Non-pigmented ciliary epithelial cell (primary cell): ENCODE results near the gene STX3.
"Not testable (repeated sequence)": the region's sequence is repeated elsewhere in the genome, so short reads cannot be mapped to it uniquely, and the experiment has no call there.

Experiments
- DNase-seq: peaks from one replicate; pipeline ENCODE4 v3.0.0-alpha.2; 2010; ENCODE audit warnings: low read depth

The STX3 gene

DNA sequence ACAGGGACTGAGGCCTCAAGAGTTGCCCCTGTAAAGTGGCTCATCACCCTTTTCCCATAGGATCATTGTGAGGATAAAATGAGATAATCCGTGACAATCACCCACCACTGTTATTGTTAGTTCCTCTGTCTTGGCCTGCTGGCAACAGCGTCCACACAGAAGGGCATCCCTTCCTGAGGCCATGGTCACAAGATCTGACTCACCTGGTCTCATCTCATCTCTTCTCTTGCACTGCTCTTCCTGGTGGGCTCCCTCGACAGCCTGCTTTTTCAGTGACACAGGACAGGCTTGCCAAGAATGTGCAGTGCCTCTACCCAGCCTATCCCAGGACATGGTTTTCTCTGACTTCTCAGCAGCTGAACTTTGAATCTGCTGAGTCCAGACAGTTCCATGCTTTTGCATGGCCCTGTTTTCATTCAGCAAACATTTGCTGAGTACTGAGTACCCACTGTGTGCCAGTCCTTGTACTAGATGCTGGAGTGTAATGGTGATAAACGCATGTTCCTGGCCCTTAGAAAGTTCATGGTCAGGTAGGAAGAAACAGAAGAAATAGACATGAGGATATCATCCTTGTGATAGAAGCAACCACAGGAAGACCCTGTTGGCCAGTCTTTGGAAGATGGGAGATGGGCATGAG, 3.3 kb downstream of the STX3 start:
- DNase-seq: no peak

DNA sequence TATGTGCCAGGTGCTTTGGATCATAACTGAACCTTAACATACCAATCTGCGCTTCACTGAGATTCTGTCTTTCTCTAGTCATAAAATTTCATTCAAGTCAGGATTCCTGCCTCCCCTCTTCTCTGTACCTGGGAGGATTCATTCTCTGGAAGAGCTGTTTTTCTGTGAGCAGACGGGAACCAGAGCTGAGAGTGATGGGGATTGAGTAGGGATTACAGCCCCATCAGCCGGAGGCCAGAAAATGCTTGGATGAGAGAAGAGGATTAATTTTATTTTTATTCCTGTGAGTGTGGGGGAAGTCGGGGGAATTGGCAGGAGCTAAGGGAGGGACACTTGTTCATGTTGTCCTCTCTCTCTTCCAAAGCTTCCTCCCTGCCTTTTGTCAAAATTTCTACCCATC, 4.7 kb downstream of the STX3 start:
- no peak for DNase-seq

DNA sequence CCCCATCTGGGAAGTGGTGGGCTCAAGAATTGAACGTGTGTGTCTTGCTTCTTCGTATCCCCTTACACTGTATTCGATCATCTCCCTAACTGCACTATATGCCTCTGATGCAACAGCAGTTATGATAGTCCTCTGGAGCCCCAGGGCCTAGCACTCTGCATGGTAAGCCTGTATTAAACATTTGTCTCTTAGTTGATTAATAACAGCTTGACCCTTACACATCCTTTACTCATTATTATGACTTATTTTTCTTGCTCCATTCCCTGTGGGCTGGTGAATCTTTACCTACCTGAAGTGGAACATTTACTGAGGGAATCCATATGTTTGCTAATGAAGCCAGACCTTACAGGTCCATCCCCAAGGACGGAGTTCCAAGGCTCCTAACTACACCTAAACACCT, 5.6 kb downstream of the STX3 start:
- DNase-seq: no peak

DNA sequence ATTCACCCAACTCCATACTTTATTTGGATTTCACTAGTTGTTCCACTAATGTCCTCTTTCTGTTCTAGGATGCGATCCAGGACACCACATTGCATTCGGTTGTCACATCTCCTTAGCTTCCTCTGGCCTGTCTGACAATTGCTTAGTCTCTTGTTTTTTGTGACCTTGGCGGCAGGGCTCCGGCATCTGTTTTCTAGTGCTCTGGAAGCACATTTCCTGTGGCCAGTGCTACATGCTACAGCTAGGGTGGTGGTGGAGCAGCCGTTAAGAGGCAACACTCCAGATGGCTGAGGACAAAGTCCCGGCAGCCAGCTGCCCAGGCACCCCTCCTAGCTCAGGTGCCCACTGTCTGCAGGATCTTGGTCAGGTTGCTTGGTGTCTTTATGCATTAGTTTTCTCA, 6.8 kb downstream of the STX3 start:
- DNase-seq: no peak

DNA sequence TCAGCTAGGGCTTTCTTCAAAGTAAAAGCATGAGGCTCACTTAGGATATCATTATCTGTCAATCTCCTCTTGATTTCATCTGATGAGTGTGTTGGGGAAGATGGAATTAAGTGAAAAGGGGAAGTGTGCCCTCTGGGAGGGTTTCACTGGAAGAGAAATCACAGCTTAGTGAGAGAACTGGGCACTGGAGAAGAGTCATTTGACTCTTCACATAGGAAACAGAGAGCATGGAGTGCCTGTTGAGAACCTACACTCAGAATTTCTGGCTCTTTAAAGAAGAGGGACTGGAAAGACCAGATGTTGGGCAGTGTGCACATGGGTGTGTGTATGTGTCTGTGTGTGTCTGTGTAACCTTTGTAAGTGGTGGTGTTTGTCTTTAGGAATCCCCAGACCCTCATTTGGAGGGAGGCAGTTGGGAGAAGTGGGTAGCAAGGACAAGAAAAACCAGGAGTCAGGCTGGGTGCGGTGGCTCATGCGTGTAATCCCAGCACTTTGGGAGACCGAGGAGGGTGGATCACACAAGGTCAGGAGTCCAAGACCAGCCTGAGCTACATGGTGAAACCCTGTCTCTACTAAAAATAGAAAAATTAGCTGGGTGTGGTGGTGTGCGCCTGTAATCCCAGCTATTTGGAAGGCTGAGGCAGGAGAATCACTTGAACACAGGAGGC, 10.0 kb downstream of the STX3 start:
- DNase-seq: no peak

DNA sequence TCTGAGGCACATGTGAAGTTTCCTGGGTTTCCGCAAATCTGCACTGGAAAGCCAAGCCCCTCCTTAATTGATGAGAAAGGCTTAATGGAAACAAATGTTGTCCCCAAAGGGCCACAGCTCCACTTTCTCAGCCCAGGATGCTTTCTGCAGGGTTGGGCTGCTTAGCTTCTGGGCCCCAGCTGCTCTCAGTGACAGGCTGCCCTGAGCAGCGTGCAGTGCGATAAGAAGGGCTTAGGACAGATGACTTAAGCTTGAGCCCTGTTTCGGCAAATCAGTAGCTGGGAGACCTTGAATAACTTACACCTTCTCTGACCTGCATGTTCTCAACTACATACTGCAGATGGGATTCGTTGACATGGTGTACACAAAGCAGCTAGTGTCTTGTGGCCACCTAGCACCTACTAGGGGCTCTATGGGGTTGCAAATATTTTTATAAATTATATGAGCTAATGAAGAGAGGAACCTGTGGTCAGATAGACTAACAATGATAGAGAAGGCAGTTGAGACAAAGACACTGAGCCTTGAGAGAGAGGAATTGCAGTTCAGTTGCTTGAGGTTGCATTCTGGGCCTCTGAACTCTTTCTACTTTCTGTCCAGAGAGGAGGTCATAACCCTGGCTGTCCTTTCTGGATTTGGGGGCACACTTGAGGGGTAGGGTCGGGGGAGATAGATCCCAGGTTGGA, 11.5 kb downstream of the STX3 start:
- no peak for DNase-seq

DNA sequence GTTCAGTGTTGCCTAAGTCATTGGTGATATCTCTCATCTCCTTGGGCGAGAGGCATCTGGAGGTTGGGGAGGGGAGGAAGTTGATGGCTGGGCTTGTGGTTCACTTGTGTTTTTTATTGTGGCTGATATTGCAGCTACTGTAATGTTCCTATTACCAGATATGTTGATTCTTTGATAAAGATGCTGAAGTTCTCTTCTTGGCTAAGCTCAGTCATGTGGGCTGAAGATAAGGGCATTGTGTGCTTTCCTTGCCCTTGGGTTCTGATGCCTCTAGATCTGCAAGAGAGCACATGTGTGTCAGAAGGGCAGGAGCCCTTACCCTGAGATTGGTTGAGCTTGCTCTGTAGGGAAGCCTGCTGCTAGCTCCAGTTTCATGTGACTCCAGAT, 12.0 kb downstream of the STX3 start:
- DNase-seq: no peak

DNA sequence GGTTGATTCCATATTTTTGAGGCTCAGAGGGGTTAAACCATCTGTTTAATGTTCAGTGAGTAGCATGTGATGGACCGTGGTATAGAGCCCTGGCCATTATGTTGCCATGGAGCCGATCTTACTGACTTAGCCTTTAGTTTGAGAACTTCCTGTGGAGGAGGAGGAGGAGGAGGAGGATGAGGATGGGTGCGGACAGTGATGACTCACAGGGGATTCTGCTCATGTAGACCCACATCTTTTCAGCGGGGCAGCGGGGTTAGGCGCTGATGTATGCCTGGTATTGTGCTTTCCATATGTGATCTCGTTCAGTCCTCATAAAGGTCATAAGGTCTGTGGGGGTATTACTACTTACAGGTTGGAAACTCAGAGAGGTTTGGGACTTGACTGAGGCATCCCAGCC, 13.9 kb downstream of the STX3 start:
- DNase-seq: no peak

DNA sequence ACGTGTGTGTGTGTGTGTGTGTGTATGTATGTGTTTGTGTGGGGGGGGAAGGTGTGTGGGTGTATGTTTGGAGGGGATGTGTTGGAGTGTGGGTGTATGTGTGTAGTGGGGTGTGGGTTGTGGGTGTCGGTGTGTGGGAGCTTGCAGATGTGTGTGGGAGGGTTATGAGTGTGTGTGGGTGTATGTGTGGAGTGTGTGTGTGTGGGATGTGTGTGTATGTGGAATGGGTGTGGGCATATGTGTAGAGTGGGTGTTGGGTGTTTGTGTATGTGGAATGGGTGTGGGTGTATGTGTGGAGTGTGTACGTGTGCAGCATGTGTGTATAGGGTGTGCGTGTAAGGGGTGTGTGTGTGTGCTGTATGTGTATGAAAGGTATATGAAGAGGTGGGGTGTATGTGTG, 14.7 kb downstream of the STX3 start:
- DNase-seq: no peak

DNA sequence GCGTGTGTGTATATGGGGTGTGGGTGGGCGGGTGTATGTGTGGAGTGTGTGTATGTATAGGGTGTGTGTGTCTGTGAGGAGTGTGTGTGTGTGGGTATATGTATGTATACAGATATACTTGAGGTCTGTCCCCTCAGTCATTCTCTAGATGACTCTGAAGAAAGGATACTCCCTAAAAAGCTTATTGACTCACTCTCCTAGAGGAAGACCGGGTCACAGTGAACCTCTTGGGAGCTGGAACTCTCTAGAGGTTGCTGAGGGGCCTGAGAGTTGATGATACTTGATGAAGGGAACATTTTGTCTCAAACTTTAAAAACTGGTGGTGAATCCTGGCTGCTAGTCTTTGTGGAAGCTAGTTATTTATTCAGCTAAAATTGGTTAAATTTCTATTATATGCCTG, 15.1 kb downstream of the STX3 start:
- DNase-seq: no peak

DNA sequence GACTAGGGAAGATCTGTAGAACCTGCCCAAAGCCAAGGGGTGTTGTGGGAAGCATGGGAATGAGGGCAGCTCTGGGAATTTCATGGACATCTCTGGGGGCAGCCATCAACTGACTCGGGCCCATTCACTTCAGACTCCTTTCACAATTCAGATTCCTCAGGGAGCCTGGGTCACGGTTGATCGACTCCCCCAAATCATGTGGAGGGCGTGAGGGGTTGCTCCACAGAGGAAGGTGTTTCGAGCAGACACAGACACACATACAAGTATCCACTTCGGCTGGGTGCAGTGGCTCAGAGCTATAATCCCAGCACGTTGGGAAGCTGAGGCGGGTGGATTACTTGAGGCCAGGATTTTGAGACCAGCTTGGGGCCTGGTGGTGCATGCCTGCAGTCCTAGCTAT, 15.7 kb downstream of the STX3 start:
- no peak for DNase-seq

DNA sequence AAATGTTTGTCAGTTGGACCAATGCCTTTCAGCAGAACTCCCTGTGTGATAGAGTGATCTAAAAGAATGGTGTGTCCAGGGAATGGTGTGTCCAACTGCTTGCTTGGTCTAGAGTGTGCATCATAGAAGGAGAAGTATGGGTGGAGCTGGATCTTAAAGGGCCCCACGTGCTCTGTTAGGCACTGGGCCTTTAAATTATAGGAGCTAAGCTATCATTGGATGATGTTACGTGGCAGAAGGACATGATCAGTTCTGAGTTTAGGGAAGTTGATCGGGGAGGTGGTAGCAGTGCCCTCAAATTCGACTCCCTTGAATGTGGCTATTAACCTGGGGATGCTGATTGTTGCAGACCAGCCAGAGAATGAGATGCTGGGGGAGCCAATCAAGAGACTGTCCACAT, 16.4 kb downstream of the STX3 start:
- DNase-seq: no peak

DNA sequence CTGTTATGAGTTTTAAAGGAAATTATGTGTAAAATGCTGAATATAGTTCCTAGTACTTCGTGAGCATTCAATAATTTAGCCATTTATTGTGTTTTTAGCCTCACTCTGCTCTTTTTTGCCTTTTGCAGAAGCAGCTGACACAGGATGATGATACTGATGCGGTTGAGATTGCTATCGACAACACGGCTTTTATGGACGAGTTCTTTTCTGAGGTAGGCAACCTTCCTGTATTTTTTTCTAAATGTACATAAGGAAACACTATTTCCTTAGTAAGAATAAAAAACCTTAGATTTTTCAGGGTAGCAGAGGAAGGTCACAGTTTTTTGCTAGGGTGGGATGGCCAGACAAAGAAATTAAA, 17.9 kb downstream of the STX3 start:
- no peak for DNase-seq

DNA sequence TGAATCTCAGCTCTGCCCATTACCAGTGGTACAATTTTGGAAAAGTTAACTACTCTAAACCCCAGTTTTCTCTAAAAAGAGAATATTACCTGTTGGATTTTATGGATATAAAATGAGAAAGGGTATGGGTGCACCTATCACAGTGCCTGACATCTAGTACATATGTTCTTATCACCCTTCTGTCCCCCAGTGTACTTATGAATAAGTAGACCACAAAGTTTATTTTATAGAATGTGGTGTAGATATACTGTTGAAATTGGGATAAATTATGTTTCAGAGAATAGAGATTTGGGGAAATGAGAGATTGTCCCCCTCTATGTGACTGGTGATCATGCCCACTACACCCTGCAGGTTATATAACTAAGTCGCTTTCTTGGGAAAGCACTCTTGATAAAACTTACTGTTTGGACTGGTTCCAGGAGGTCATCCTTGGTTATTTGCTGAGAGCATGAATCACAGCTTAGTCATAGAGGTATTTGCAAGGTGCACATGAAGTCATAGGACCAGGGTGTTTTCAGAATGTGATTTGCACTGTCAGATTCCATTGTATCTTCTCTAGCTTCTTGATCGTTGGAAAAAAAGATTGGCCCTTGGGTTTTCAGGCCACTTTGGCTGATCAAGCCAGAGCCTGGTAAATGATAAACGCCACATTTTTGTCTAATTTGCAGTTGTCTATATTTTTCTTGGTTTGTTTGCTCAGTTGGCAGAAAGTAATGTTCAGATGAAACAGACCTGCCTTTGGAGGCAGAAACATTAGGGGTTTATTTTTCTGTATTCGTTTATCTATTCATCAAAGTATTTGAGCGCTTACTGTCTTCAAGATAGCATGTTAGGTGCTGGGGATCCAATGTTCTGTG, 21.3 kb downstream of the STX3 start:
- peak; percentile 70 for DNase-seq

DNA sequence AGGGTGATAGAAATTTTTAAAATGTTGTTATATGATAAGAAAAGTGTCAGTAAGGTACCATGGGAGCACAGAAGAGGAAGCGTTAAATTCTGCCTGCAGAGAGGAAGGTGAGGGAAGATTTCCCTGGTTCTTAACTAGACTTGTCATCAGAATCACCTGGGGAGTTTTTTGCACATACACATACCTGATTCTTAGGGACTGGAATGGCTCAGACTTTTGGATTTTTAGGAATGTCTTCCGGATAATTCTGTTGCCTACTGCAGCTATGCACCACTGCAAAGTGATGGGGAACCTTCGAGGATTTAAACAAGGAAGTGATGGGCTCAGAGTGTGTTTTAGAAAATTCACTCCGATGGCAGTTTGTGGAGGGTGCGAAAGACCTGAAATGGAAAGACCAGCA, 21.9 kb downstream of the STX3 start:
- no peak for DNase-seq

DNA sequence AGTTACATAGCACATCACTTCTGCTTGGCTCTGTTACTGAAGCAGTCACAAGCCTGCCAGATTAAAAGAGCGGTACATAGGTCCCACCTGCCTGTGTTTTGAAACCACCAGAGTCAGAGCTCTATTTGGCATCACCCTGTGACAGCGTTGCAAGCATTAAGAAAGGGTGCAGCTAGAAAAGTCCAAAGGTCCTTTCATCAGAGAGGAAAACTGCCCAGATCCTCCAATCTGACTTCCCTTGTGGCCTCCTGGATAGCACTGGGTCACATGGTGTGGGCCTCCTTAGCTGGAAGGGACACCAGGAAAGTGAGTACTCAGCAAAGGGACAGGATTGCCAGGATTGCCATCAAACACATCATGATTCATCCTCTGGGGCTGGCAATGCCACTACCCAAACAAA, 22.9 kb downstream of the STX3 start:
- no peak for DNase-seq

DNA sequence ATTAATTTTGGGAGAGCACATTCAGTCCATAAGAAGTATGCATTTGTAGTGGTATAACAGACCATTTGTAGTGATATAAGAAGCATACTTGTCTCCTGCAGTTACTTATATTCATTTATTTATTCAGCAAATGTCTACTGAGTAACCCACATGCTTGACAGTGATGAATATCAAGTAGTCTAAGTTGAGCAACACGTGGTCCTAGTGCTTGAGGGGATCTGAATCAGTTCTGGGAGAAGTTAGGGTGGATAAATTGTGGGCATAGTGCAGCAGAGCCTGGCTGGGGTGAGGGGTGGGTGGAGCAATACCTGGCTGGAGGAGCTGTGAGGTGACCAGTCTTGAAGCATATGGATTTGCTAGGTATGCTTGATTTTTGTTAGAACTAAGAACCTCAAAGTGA, 24.3 kb downstream of the STX3 start:
- DNase-seq: no peak

DNA sequence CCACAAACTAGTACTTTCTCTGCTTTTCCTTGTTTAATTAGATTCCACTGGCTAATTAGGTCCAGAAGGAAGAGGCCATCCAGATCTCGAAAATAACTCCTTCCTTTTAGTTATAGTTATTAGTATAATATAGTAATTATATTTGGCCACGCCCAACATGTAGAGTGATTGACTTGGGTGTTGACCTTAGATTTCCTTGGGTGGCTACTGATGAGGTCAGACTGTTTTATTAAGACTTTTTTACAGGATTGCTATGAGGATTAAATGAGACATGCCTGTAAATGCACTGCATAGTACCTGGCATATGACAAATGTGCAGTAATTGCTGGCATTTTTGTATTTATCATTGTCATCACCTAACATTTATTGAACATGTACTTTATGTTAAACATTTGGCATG, 26.9 kb downstream of the STX3 start:
- no peak for DNase-seq

DNA sequence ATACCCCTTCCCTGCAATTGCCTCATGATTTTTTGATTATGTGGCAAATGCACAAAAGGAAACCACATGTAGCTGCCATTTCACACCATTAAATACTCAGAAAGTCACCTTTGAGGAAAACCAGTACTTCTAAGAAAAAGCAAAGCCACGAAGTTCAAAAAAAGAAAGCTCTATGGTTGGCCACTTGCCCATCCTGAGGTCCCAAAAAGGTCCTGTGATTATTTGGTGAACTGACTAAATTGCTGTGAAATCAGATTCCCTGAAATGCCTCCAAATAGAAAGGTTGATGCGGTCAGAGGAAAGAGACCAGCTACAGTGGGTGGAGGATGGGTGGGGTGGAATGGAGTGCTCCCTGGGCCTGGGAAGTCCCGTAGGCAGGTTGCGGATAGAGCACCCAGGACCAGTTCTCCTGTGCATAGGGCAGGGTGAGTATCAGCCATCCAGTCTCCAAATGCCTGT, 28.5 kb downstream of the STX3 start:
- no peak for DNase-seq

DNA sequence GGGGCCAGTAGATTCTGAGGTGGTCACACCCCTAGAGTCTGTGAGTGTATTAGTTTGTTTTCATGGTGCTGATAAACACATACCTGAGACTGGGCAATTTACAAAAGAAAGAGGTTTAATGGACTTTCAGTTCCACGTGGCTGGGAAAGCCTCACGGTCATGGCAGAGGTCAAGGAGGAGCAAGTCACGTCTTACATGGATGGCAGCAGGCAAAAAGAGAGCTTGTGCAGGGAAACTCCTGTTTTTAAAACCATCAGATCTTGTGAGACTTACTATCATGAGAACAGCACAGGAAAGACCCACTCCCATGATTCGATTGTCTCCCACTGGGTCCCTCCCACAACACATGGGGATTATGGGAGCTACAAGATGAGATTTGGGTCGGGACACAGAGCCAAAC, 29.3 kb downstream of the STX3 start:
- not testable (repeated sequence) for DNase-seq

DNA sequence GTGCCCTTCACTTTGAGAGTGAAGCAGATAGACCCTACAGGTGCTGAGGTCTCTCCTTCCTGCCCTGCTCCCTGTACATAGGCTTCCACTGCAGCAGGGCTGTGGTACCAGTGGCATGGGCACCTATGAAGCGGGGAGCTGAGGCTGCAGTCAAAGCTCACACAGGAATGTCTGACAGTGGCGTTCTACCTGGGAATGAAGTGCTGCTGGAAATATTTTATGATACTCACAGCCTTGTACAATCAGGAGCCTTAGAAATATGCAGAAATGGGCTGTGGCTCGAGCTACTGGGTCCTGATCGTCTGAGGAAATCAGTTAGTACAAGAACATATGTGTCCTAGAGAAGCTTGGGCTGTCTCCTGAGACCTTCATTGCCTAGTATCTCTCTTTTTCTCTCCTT, 30.6 kb downstream of the STX3 start:
- no peak for DNase-seq

DNA sequence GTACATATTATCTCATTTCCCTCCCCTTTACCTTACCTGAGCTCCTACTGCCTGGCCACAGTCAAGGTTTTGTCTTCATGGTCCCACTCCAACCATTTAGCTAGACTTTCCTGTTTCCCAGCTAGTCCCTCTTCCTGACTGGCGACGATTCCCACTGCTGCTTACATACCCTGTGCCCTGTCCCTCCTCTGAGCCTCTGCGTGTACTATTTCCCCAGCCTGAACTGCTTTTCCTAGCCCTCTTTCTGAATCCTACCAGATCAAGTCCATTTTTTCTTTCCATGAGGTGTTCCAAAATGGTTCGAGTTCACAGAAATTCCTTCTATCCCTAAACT, 32.0 kb downstream of the STX3 start:
- no peak for DNase-seq

DNA sequence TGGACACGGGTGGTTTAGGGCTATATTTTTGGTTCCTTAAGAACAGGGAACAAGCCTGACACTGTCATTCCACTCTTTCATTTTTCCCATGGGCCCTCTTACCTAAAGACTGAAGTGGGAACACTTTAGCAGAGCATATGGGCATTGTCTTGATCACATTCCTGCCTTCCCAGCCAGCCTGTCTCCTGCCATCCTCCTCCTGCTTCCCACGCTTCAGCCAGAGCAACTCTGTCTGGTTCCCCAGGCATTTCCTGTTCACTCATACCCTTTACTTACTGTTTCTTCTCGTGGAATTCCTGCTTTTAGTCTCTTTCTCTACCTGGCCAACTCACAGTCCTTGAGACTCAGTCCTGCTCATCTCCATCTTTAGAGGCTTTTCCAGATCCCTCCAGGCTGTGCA, 32.6 kb downstream of the STX3 start:
- DNase-seq: peak; percentile 50
